ENCODE results near the gene CXCL1. TPM values are rescaled to one million over a fixed set of nuclear protein-coding genes. Genes with fewer than 3 reads are reported as not detected.

The CXCL1 gene
- total RNA-seq, 1 donor from 2014 or later: not detected

DNA sequence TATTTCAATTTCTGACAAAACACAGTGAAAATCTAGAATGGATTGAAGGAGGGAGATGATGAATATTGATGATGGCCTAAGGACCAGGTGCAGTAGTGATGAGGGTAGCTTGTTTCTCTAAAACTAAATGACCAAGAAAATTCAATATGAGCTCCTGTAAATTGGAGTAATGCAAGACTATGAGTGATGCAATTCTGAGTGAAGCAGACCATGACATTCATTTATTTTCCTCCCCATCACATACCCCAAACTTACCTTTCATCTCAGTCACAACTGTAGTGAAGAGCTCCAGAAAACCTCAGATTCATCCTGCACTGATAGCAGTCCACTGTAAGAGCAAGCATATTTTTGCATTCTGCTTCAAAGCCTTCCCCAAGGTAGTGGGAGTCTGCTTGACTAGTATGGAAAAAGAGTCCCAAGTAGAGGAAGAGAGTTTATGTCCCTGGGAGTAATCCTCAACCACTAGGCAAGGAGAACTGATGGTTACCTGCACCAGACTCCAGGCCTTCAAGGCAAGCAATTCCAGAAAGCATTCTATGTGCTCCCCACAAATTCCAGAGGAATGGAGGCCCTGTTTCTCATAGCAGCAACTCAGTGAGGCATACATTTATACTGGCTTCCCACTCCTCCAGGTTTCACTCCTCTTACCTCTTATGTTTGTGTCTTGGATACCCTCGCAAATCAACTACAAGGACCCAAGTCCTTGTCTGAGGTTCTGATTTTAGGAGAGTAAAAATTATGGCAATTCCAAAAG is 47.2 kb downstream of the CXCL1 start:
- TF ChIP-seq, protein P1, sequence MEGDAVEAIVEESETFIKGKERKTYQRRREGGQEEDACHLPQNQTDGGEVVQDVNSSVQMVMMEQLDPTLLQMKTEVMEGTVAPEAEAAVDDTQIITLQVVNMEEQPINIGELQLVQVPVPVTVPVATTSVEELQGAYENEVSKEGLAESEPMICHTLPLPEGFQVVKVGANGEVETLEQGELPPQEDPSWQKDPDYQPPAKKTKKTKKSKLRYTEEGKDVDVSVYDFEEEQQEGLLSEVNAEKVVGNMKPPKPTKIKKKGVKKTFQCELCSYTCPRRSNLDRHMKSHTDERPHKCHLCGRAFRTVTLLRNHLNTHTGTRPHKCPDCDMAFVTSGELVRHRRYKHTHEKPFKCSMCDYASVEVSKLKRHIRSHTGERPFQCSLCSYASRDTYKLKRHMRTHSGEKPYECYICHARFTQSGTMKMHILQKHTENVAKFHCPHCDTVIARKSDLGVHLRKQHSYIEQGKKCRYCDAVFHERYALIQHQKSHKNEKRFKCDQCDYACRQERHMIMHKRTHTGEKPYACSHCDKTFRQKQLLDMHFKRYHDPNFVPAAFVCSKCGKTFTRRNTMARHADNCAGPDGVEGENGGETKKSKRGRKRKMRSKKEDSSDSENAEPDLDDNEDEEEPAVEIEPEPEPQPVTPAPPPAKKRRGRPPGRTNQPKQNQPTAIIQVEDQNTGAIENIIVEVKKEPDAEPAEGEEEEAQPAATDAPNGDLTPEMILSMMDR (IDR thresholded peaks at IDR 0.05): no peak
- CTCF ChIA-PET: no interaction called here
- no peaks in the 10 kb centered on the region for H3K9me3 Mint-ChIP-seq
- intact Hi-C loops (cut with micrococcal nuclease): no loop called here
- ATAC-seq (ENCODE audit: low read depth) (no peak), DNase-seq (no peak)
- H3K27ac Mint-ChIP-seq: no peak overlapping the region
- no peaks in the 10 kb centered on the region for H3K4me1 Mint-ChIP-seq
- no peaks in the 10 kb centered on the region for H3K27me3 Mint-ChIP-seq
- no peaks in the 10 kb centered on the region for H3K36me3 Mint-ChIP-seq (ENCODE audit: low read depth)
- POLR2A ChIA-PET: no interaction called here
- no peak overlapping the region for H3K4me3 Mint-ChIP-seq

DNA sequence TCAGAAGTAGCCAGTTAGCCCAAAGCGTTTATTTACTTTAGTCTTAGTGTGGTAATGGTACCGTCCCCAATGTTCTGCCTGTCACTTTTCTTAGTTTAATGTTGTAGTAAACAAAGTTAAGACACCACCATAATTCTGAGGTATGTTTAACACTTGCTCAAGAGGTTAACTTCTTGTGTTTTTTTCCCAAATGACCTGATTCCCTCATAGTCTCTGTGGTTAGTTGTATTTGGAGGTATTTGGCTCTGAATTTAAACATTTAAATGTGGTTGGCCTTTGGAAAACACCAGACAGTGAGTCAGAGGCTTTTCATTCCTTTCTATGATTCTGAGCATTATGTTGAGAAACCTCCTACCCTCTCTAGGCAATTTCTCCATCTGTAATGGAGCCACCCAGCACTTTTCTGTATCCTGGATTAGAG is 47.9 kb downstream of the CXCL1 start:
- no peak overlapping the region for H3K27ac Mint-ChIP-seq
- ATAC-seq (ENCODE audit: low read depth): no peak
- intact Hi-C loops (cut with micrococcal nuclease): no loop called here
- no peak for DNase-seq
- ChIA-PET POLR2A (no interaction called here), CTCF (no interaction called here)
- no peaks in the 10 kb centered on the region for H3K4me1 Mint-ChIP-seq
- no peaks in the 10 kb centered on the region for H3K27me3 Mint-ChIP-seq
- no peak overlapping the region for H3K4me3 Mint-ChIP-seq
- no peaks in the 10 kb centered on the region for H3K36me3 Mint-ChIP-seq (ENCODE audit: low read depth)
- TF ChIP-seq, protein P1 (IDR thresholded peaks at IDR 0.05): no peak
- H3K9me3 Mint-ChIP-seq: no peaks in the 10 kb centered on the region

DNA sequence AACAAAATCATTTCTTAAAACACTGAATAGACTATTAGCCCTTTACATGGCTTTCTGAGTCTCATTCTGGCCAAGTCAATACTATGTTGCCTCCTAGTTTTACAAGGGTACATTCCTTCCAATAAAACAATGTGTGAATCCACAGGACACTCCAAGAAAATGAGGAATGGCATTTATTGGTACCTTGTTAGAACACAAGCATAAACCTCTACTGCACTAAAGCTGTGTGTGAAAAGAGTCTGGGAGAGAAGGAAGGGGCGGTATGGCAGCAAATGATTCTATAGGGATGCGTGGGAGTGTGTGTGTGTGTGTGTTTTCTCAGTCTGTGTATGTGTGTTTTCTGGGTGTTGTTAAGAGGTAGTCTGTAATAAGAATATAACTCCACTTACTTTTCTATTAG is 48.9 kb downstream of the CXCL1 start:
- Mint-ChIP-seq H3K27ac (no peak overlapping the region), H3K27me3 (no peaks in the 10 kb centered on the region), H3K4me1 (no peaks in the 10 kb centered on the region), H3K4me3 (no peak overlapping the region), H3K9me3 (no peaks in the 10 kb centered on the region), H3K36me3 (ENCODE audit: low read depth) (no peaks in the 10 kb centered on the region)
- TF ChIP-seq, protein P1 (IDR thresholded peaks at IDR 0.05): no peak
- ATAC-seq (ENCODE audit: low read depth) (no peak), DNase-seq (no peak)
- POLR2A ChIA-PET: no interaction called here
- intact Hi-C loops (cut with micrococcal nuclease): no loop called here
- CTCF ChIA-PET: no interaction called here

DNA sequence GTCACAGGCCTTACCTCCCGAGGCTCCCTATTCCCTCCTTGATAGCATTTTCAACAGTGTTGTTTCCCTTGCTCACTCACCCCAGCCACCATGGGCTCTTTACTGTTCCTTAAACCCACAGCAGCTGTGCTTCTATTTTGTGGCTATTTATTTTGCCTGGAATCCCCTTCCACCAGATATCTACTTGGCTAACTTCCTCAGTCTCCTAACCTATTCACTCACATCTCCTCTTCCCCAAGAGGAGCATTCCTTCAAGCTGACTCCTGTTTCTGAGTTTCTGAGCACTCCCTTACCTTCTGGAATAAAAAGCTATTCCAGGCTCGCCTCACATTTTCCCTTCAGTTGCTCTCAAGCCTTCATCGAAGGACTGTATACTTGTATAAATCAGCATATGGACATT is 50.5 kb downstream of the CXCL1 start:
- CTCF ChIA-PET: no interaction called here
- intact Hi-C loops (cut with micrococcal nuclease): no loop called here
- Mint-ChIP-seq H3K9me3 (no peaks in the 10 kb centered on the region), H3K27me3 (no peaks in the 10 kb centered on the region), H3K36me3 (ENCODE audit: low read depth) (no peaks in the 10 kb centered on the region), H3K4me1 (no peaks in the 10 kb centered on the region), H3K27ac (no peak overlapping the region), H3K4me3 (no peak overlapping the region)
- POLR2A ChIA-PET: no interaction called here
- TF ChIP-seq, protein P1 (IDR thresholded peaks at IDR 0.05): no peak
- ATAC-seq (ENCODE audit: low read depth) (no peak), DNase-seq (no peak)

Other genes starting within 250 kb of the CXCL1 start
- 4.0 TPM in 2 replicates for gene RASSF6, start 249.0 kb upstream of the CXCL1 start, total RNA-seq
- 0.71 and 1.1 TPM in 2 replicates for gene CXCL8, start 128.8 kb upstream of the CXCL1 start, total RNA-seq
- gene CXCL6, start 32.7 kb upstream of the CXCL1 start, total RNA-seq: not detected in 2 replicates
- not detected in 2 replicates for gene PF4V1, start 16.1 kb upstream of the CXCL1 start, total RNA-seq
- not detected in 2 replicates for gene PF4, start 112.6 kb downstream of the CXCL1 start, total RNA-seq
- 0.32 and 0.33 TPM in 2 replicates for gene PPBP, start 118.8 kb downstream of the CXCL1 start, total RNA-seq
- not detected in 2 replicates for gene CXCL5, start 129.3 kb downstream of the CXCL1 start, total RNA-seq
- not detected in 2 replicates for gene CXCL3, start 169.3 kb downstream of the CXCL1 start, total RNA-seq
- gene CXCL2, start 229.8 kb downstream of the CXCL1 start, total RNA-seq: 0.42 and 0.49 TPM in 2 replicates

Data from activated B cell treated with CpG ODN at 0.5 μM for 24 hours (primary cell).